ENCODE results near the gene CLK1. TPM values are rescaled to one million over a fixed set of nuclear protein-coding genes. Genes with fewer than 3 reads are reported as not detected.

The CLK1 gene
- total RNA-seq, result 36.4 and 102 TPM in 2 replicates

GRCh38 chr2:200864176-200865034 lies at the start of gene CLK1:
Gene CLK1, minus strand, starts transcription at chr2:200864658. Its CDS starts 2,796 bp downstream, at chr2:200861862.

GRCh38 chr2:200888704-200889625 lies 24.5 kb upstream of the CLK1 start, which contains the start of the genes NIF3L1 and PPIL3:
Gene NIF3L1, plus strand, starts transcription at chr2:200889371. Its CDS starts 2,573 bp downstream, at chr2:200891944.
Gene PPIL3, minus strand, starts transcription at chr2:200889077. Its CDS starts 1,462 bp downstream, at chr2:200887615.

GRCh38 chr2:200811333-200812121 lies 52.9 kb downstream of the CLK1 start, which contains the start of gene BZW1:
Gene BZW1, plus strand, starts transcription at chr2:200811910. Its CDS starts 1,308 bp downstream, at chr2:200813218.

Other genes with a start within 250 kb of the CLK1 start
- 469 and 969 TPM in 2 replicates for gene BZW1, start 52.7 kb downstream of the CLK1 start, total RNA-seq
- 22.1 and 30.7 TPM in 2 replicates for gene PPIL3, start 24.4 kb upstream of the CLK1 start, total RNA-seq
- gene NIF3L1, start 24.7 kb upstream of the CLK1 start, total RNA-seq, result 13.6 and 16.9 TPM in 2 replicates
- 22.4 and 24.5 TPM in 2 replicates for gene ORC2, start 99.0 kb upstream of the CLK1 start, total RNA-seq
- 8.8 and 15.0 TPM in 2 replicates for gene HYCC2, start 207.0 kb upstream of the CLK1 start, total RNA-seq
- 122 and 185 TPM in 2 replicates for gene NDUFB3, start 207.3 kb upstream of the CLK1 start, total RNA-seq

Data from epithelial cell of umbilical artery (primary cell).